ENCODE data around the gene KDM4C. TPM values are rescaled to one million over a fixed set of nuclear protein-coding genes. Genes with fewer than 3 reads are reported as not detected.
"Not testable (repeated sequence)": the region's sequence is repeated elsewhere in the genome, so short reads cannot be mapped to it uniquely, and the experiment has no call there.

The KDM4C gene
- total and polyA plus RNA-seq, 7 donors = 16.4 to 33.5 (median 28.8) TPM

- Histone ChIP-seq H3K9me3 (no peaks in the 10 kb centered on the region), H3K4me3 (no peak overlapping the region), H3K4me1 (no peaks in the 10 kb centered on the region), H3K36me3 (peaks cover 0 to 11% (median 0%) of the 10 kb centered on the region in 4 donors), H3K27ac (no peak overlapping the region), H3K27me3 (no peaks in the 10 kb centered on the region)
- TF ChIP-seq POLR2AphosphoS5 (IDR thresholded peaks at IDR 0.05) = no peak
- TF ChIP-seq POLR2A (IDR thresholded peaks at IDR 0.05) = no peak
- TF ChIP-seq EP300 (IDR thresholded peaks at IDR 0.05) = no peak
- TF ChIP-seq, protein P1, sequence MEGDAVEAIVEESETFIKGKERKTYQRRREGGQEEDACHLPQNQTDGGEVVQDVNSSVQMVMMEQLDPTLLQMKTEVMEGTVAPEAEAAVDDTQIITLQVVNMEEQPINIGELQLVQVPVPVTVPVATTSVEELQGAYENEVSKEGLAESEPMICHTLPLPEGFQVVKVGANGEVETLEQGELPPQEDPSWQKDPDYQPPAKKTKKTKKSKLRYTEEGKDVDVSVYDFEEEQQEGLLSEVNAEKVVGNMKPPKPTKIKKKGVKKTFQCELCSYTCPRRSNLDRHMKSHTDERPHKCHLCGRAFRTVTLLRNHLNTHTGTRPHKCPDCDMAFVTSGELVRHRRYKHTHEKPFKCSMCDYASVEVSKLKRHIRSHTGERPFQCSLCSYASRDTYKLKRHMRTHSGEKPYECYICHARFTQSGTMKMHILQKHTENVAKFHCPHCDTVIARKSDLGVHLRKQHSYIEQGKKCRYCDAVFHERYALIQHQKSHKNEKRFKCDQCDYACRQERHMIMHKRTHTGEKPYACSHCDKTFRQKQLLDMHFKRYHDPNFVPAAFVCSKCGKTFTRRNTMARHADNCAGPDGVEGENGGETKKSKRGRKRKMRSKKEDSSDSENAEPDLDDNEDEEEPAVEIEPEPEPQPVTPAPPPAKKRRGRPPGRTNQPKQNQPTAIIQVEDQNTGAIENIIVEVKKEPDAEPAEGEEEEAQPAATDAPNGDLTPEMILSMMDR (IDR thresholded peaks at IDR 0.05) = no peak
- 96 to 98% methylated on average over 4 of the region's 4 CpGs for WGBS, 2 donors
- DNase-seq = no peak
- intact Hi-C loops (cut with DNase I) = no loop called here
Measured at GRCh38 chr9:7027996-7028395, 270.2 kb downstream of the KDM4C start.

- 95 to 96% methylated on average over 10 of the region's 10 CpGs for WGBS, 2 donors
- Histone ChIP-seq H3K4me1 (no peaks in the 10 kb centered on the region), H3K27me3 (no peaks in the 10 kb centered on the region), H3K36me3 (peaks cover 0 to 11% (median 0%) of the 10 kb centered on the region in 4 donors), H3K27ac (no peak overlapping the region), H3K4me3 (no peak overlapping the region), H3K9me3 (no peaks in the 10 kb centered on the region)
- intact Hi-C loops (cut with DNase I) = no loop called here
- TF ChIP-seq POLR2AphosphoS5 (IDR thresholded peaks at IDR 0.05) (no peak), EP300 (IDR thresholded peaks at IDR 0.05) (no peak), POLR2A (IDR thresholded peaks at IDR 0.05) (no peak)
- TF ChIP-seq, protein P1 (IDR thresholded peaks at IDR 0.05) = no peak
- no peak for DNase-seq
Measured at GRCh38 chr9:7028591-7028990, 270.8 kb downstream of the KDM4C start.

DNA sequence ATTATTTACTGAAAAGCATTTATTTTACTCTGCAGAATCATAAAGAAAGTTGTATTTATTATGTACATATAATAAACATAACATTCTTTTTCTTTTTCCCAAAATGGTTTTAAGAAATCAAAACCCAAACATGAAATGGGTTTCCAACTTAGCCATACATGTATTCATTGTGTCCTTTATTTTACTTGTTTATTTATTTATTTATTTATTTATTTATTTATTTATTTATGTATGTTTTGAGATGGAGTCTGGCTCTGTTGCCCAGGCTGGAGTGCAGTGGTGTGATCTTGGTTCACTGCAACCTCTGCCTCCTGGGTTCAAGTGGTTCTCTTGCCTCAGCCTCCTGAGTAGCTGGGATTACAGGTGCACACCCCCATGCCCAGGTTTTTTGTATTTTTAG lies 273.2 kb downstream of the KDM4C start:
- DNase-seq; H3K36me3 ChIP-seq; H3K4me3 ChIP-seq; H3K27me3 ChIP-seq; H3K27ac ChIP-seq; intact Hi-C loops (cut with DNase I); H3K9me3 ChIP-seq; H3K4me1 ChIP-seq: not testable (repeated sequence)

GRCh38 chr9:7033076-7034045 lies 275.6 kb downstream of the KDM4C start:
- Histone ChIP-seq H3K4me1 (no peaks in the 10 kb centered on the region), H3K36me3 (no peaks in the 10 kb centered on the region), H3K27ac (no peak overlapping the region), H3K9me3 (no peaks in the 10 kb centered on the region), H3K4me3 (no peak overlapping the region), H3K27me3 (no peaks in the 10 kb centered on the region)
- WGBS, 2 donors = 85 to 91% methylated on average over 5 of the region's 5 CpGs
- TF ChIP-seq POLR2AphosphoS5 (IDR thresholded peaks at IDR 0.05) (no peak), POLR2A (IDR thresholded peaks at IDR 0.05) (no peak), EP300 (IDR thresholded peaks at IDR 0.05) (no peak)
- TF ChIP-seq, protein P1 (IDR thresholded peaks at IDR 0.05) = no peak
- intact Hi-C loops (cut with DNase I) = no loop called here
- no peak for DNase-seq

DNA sequence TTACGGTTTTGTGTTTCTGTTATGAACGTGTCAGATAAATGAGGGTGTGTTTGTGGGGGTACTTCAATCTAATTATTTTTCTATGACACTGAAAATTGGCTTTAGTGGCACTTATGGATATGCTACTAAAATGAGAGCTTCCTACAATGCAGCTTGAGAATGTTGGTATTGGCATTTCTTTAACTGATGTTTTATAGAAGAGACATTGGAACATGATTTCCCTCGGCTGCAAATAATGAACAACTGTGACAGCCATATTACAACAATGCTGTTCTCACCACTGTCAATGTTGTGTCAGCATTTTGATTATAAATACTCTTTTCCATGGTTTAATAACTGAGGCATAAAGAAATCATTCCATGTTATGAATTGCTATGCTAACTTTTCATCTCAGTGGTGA lies 279.4 kb downstream of the KDM4C start:
- H3K9me3 ChIP-seq = no peaks in the 10 kb centered on the region
- H3K4me3 ChIP-seq = no peak overlapping the region
- H3K36me3 ChIP-seq = no peaks in the 10 kb centered on the region
- intact Hi-C loops (cut with DNase I) = no loop called here
- TF ChIP-seq POLR2A (IDR thresholded peaks at IDR 0.05) (no peak), POLR2AphosphoS5 (IDR thresholded peaks at IDR 0.05) (no peak), EP300 (IDR thresholded peaks at IDR 0.05) (no peak)
- TF ChIP-seq, protein P1 (IDR thresholded peaks at IDR 0.05) = no peak
- H3K27ac ChIP-seq = no peak overlapping the region
- no peak for DNase-seq
- H3K27me3 ChIP-seq = no peaks in the 10 kb centered on the region
- WGBS, 2 donors = 75 to 89% methylated on average over 3 of the region's 3 CpGs
- H3K4me1 ChIP-seq = no peaks in the 10 kb centered on the region

Data from sigmoid colon (tissue), 7 donors.